Activated CD4-positive, alpha-beta T cell treated with anti-CD3 and anti-CD28 coated beads, Interleukin-2, amount 10 ng/mL, durations not matched to agents 7 days and 5 days (primary cell): ENCODE results near the gene HTR2A. TPM values are rescaled to one million over a fixed set of nuclear protein-coding genes. Genes with fewer than 3 reads are reported as not detected.
A peak's percentile ranks its signal among the peaks of the same experiment; 100 is the strongest.

ENCODE experiments used
- CTCF ChIA-PET: fragments of 350-600 bp; sonication (Branson Sonifier 250); formaldehyde crosslinking; loops from one replicate; lab custom pipeline; 2021; ENCODE audit warnings: antibody characterized with exemption; lab: Charles Lee
- POLR2A ChIA-PET: fragments of 350-600 bp; sonication (Branson Sonifier 250); formaldehyde crosslinking; loops from one replicate; lab custom pipeline; 2021; ENCODE audit warnings: antibody characterized with exemption; lab: Charles Lee
- DNase-seq: peaks from one replicate; pipeline ENCODE4 v3.0.0-alpha.2; 2020
- H3K27ac Mint-ChIP-seq: one replicate; pipeline ENCODE4 v1.8.0; 2021; ENCODE audit warnings: mild to moderate bottlenecking, moderate library complexity, mixed read lengths
- H3K27me3 Mint-ChIP-seq: one replicate; pipeline ENCODE4 v1.8.0; 2021; ENCODE audit warnings: mixed read lengths
- H3K36me3 Mint-ChIP-seq: one replicate; pipeline ENCODE4 v1.8.0; 2021; ENCODE audit warnings: low read depth, mixed read lengths
- H3K4me1 Mint-ChIP-seq: one replicate; pipeline ENCODE4 v1.8.0; 2021; ENCODE audit warnings: mixed read lengths
- H3K4me3 Mint-ChIP-seq: one replicate; pipeline ENCODE4 v1.8.0; 2021; ENCODE audit warnings: mild to moderate bottlenecking, moderate library complexity, mixed read lengths
- H3K9me3 Mint-ChIP-seq: one replicate; pipeline ENCODE4 v1.8.0; 2021; ENCODE audit warnings: mixed read lengths
- total RNA-seq, 2 experiments: library from RNA; stranded (reverse); gene quantifications; one replicate each; pipeline ENCODE4 v1.2.3, GENCODE V29; 2021

Gene HTR2A
- total RNA-seq, result not detected

DNA sequence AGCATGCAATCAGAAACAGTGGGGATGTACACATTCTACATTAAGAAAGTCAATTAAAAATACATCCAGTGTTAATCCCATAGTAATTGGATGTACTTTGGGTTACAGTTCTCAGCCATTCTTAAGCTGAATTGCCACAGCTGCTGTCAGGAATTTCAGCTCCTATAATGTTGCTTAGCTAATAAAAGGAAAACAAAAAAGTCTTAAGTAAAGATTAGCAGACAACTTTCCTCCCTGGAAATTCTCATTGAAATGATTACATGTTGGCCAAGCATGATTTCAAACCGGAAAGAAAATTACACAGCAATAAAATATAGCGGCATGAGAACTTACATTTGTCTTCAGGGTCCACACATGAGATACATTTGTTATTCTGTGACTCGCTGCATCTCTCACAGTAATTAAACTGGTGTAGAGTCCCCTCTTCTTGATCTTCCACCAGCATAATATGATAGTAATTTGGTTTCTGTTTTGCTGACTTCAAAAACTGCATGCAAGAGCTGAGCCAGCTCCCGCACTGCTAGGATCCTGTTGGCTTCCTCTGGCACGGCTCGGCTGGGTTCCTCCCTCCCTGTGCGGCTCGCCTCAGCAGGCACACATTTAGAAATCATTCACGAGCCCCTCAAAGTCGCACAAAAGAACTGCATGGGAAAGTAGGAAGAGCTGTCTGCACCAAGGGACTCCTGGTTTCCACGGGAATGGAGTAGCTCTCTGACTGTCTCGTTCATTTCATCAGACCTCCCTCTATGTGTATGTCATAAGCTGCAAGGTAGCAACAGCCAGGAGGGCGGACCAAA is at the start of gene HTR2A:
TSS of gene HTR2A (minus strand) at position 713 of the 797 bp plus-strand sequence. CDS start 1,147 bp downstream, outside the sequence.
- Mint-ChIP-seq H3K4me1 (peaks cover 15% of the 10 kb centered on the region), H3K9me3 (no peaks in the 10 kb centered on the region), H3K36me3 (no peaks in the 10 kb centered on the region), H3K27me3 (peaks cover 66% of the 10 kb centered on the region), H3K27ac (no peak within 1 kb of the TSS), H3K4me3 (no peak within 1 kb of the TSS)
- DNase-seq, result peak; percentile 13
- POLR2A ChIA-PET, result no interaction called here
- CTCF ChIA-PET, result no interaction called here

DNA sequence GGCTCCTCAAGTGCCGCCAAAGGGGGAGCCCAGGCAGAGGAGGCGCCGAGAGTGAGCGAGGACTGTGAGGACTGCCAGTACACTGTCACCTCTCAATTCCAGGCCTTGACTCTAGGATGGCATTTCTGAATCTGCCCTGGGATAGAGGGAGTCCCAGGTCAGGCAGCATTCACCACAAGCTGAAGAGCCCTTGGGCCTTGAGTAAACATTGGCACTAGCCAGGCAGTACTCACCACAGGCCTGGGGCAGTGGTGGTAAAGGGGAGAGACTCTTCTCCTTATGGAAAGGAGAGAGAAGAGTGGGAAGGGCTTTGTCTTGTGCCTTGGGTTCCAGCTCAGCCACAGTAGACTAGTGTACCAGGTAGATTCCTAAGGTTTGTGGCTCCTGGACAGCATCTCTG is 39.7 kb upstream of the HTR2A start:
- Mint-ChIP-seq H3K27ac (no peak overlapping the region), H3K4me3 (no peak overlapping the region), H3K4me1 (no peaks in the 10 kb centered on the region), H3K36me3 (no peaks in the 10 kb centered on the region), H3K9me3 (no peaks in the 10 kb centered on the region), H3K27me3 (peaks cover 4% of the 10 kb centered on the region)
- no peak for DNase-seq
- POLR2A ChIA-PET, result no interaction called here
- CTCF ChIA-PET, result no interaction called here

DNA sequence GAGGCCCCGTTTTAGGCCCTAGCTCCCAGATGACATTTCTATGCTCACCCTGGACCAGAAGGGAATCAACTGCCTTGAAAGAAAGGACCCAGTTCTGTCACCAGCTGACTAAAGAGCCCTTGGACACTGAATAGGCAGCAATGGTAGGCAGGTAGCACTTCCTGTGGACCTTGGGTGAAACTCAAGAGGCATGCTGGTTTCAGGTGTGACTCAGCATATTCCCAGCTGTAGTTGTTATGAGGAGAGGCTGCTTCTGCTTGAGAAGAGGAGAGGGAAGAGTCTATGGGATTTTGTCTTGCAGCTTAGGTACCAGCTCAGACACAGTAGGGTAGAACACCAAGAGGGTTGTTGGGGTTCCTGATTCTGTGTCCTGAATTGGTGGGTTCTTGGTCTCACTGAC is 37.9 kb upstream of the HTR2A start:
- Mint-ChIP-seq H3K4me3 (no peak overlapping the region), H3K36me3 (no peaks in the 10 kb centered on the region), H3K27me3 (peaks cover 8% of the 10 kb centered on the region), H3K27ac (no peak overlapping the region), H3K4me1 (no peaks in the 10 kb centered on the region), H3K9me3 (no peaks in the 10 kb centered on the region)
- CTCF ChIA-PET, result no interaction called here
- DNase-seq, result no peak
- POLR2A ChIA-PET, result no interaction called here

DNA sequence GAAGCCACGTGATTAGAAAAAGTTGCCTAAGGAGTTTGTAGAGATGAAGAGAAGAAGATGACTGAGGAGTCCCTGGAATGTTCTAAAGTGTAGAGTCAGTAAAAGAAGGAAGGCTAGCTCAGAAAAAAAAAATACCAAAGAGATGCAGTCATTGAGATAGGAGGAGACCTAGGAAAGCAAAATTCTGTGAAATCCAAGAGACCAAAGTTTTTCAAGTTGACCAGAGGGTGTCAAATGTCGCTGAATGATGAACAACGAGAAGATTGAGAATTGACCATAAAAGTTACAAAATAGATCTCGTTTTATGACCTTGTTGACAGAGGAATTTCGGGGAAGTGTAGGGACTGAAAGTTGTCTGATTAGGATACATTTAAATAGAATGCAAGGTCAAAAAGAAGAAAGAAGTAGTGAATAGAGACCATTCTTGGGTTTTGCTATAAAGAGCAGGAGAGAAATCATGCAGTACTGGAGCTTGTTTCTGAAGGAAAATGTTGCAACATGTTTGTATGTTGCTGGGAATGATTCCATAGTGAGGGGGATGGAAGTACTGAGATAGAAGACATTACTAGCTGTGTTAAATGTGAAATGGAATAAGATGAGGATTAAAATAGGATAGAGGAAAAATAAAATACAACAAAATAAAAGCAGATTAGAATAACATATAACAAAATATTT is 30.2 kb upstream of the HTR2A start:
- CTCF ChIA-PET, result no interaction called here
- Mint-ChIP-seq H3K4me3 (no peak overlapping the region), H3K27ac (no peak overlapping the region), H3K36me3 (no peaks in the 10 kb centered on the region), H3K4me1 (no peaks in the 10 kb centered on the region), H3K27me3 (peaks cover 9% of the 10 kb centered on the region), H3K9me3 (no peaks in the 10 kb centered on the region)
- POLR2A ChIA-PET, result no interaction called here
- no peak for DNase-seq

DNA sequence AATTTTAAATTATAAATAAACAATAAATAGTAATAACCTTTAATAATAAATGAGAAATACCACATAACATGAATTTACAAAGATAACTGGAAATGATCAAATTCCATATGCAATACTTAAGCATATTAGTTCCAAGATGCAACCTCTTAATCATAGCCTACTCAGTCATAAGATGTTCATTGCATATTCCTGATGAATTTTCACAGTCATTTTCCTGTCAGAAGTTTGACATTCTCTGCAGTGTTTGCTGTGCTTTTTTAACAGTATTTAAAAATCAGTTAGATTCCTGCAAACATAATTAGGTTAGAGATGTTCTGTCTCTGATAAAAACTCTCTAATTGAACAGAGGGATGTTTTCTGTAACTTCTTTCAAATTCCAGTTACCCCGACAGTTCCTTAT is 28.6 kb upstream of the HTR2A start:
- no peak for DNase-seq
- no peaks in the 10 kb centered on the region for H3K36me3 Mint-ChIP-seq
- H3K27me3 Mint-ChIP-seq, result peaks cover 4% of the 10 kb centered on the region
- CTCF ChIA-PET, result no interaction called here
- no peaks in the 10 kb centered on the region for H3K9me3 Mint-ChIP-seq
- POLR2A ChIA-PET, result no interaction called here
- no peaks in the 10 kb centered on the region for H3K4me1 Mint-ChIP-seq
- H3K27ac Mint-ChIP-seq, result no peak overlapping the region
- H3K4me3 Mint-ChIP-seq, result no peak overlapping the region

DNA sequence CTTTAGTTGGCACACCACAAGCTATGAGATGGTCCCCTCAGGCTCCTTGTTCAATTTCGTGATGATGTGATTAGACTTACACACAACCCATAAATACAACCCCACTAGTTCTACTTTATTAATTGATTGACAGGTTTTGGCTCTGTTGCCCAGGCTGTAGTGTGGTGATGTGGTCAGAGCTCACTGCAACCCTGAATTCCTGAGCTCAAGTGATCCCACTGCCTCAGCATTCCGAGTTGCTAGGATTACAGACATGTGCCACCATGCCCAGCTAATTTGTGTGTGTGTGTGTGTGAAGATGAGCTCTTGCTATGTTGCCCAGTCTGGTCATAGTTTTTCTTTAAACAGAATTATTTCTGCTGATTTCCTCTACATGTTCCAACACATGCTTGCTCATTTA is 17.5 kb upstream of the HTR2A start:
- Mint-ChIP-seq H3K36me3 (no peaks in the 10 kb centered on the region), H3K4me3 (no peak overlapping the region), H3K27me3 (peaks cover 14% of the 10 kb centered on the region), H3K4me1 (no peaks in the 10 kb centered on the region), H3K9me3 (no peaks in the 10 kb centered on the region), H3K27ac (no peak overlapping the region)
- no peak for DNase-seq
- ChIA-PET CTCF (no interaction called here), POLR2A (no interaction called here)

DNA sequence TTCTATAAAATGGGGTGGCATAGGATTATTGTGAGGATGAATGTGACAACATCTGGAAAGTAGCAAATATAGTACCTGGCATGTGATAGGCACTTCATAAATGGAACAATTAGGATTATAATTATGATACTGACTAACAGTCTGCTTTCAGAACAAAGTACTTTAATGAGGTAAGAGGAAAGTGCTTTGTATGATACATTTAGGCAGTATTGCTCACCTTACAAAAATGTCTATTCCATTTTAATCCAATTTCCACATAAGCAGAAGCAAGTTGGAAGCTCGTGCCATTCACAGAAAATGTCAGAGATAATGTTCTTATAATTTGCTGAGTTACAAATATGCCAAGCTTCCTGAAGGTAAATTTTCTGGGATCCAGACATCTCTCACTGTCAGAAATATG is 16.9 kb upstream of the HTR2A start:
- H3K36me3 Mint-ChIP-seq, result no peaks in the 10 kb centered on the region
- ChIA-PET POLR2A (no interaction called here), CTCF (no interaction called here)
- H3K4me3 Mint-ChIP-seq, result no peak overlapping the region
- DNase-seq, result no peak
- no peaks in the 10 kb centered on the region for H3K9me3 Mint-ChIP-seq
- peaks cover 16% of the 10 kb centered on the region for H3K27me3 Mint-ChIP-seq
- no peak overlapping the region for H3K27ac Mint-ChIP-seq
- H3K4me1 Mint-ChIP-seq, result no peaks in the 10 kb centered on the region

DNA sequence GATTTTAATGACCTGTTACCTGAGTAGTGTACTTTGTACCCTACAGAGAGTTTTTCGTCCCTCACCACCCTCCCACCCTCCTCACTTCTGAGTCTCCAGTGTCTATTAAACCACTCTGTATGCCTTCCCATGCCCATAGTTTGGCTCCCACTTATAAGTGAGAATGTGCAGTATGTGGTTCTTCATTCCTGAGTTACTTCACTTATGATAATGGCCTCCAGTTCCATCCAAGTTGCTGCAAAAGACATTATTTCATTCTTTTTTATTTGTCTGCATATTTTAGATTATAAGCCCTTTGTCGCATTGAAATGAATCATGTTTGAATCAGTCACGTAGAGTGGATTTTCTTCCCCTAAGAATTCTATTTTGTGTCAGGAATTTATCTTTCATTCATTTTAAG is 12.2 kb upstream of the HTR2A start:
- H3K27me3 Mint-ChIP-seq, result peaks cover 11% of the 10 kb centered on the region
- POLR2A ChIA-PET, result no interaction called here
- H3K4me1 Mint-ChIP-seq, result no peaks in the 10 kb centered on the region
- H3K4me3 Mint-ChIP-seq, result no peak overlapping the region
- CTCF ChIA-PET, result no interaction called here
- no peaks in the 10 kb centered on the region for H3K36me3 Mint-ChIP-seq
- no peak overlapping the region for H3K27ac Mint-ChIP-seq
- DNase-seq, result no peak
- H3K9me3 Mint-ChIP-seq, result no peaks in the 10 kb centered on the region

DNA sequence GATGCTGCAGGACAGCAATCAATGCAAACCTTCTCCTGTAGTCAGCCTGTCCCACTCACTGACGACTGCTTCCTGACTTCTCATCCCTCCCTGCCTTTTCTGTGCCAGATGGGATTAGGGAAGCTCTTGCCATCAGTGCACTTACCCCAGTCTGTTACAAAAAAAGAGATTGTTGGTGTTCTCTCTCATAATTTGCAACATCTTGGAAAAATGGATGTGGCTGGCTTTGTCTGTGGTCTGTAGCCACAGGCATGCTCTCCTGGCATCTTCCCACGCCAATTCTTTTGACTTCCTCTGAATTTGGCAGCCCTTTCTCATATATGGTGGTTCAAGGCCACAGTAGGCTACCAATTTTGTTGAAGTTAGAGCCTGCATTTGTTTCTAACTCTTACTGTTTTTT is 11.6 kb upstream of the HTR2A start:
- no peak overlapping the region for H3K27ac Mint-ChIP-seq
- H3K4me1 Mint-ChIP-seq, result no peaks in the 10 kb centered on the region
- H3K27me3 Mint-ChIP-seq, result peaks cover 11% of the 10 kb centered on the region
- no peak for DNase-seq
- H3K36me3 Mint-ChIP-seq, result no peaks in the 10 kb centered on the region
- H3K4me3 Mint-ChIP-seq, result no peak overlapping the region
- H3K9me3 Mint-ChIP-seq, result no peaks in the 10 kb centered on the region
- ChIA-PET CTCF (no interaction called here), POLR2A (no interaction called here)

DNA sequence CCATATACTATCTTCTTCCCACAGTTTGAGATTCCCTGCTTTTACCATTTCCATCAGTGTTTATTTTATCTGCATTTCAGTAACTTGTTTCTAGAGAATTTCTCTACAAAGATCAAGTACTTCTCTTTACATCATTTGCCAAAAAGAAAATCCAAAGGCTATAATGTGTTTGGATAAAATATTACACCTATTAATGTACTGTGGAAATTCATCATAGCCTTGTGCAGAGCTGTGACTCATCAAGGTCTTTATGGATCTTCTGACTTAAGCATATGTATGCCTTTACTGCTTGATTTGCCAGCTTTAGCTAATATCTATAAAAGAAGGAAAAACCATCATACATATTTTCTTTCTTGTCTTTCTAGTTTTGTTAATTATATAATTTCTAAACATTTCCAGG is 9.6 kb upstream of the HTR2A start:
- no peaks in the 10 kb centered on the region for H3K4me1 Mint-ChIP-seq
- ChIA-PET CTCF (no interaction called here), POLR2A (no interaction called here)
- H3K27me3 Mint-ChIP-seq, result peaks cover 18% of the 10 kb centered on the region
- no peaks in the 10 kb centered on the region for H3K9me3 Mint-ChIP-seq
- no peak for DNase-seq
- H3K4me3 Mint-ChIP-seq, result no peak overlapping the region
- no peak overlapping the region for H3K27ac Mint-ChIP-seq
- H3K36me3 Mint-ChIP-seq, result no peaks in the 10 kb centered on the region

DNA sequence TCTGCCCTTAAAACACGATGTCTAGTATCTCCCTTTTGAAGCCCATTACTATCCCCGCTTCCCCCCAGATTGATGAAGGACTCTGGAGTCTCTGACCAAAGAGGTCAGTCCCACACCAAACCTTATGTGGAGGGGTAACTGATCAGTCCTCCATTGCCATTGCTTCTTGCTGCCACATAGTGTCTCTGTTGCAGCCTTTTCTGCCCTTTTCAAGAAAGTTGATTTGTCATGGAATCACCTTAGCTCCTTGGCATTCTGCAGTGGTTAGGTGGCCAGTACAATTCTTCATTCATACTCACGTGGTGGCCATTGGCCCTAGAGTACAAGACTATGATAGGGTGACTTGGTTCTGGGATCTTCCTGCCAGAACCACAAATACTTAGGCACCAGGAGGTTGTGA is 8.4 kb upstream of the HTR2A start:
- H3K4me3 Mint-ChIP-seq, result no peak overlapping the region
- H3K27me3 Mint-ChIP-seq, result peaks cover 17% of the 10 kb centered on the region
- POLR2A ChIA-PET, result no interaction called here
- no peaks in the 10 kb centered on the region for H3K9me3 Mint-ChIP-seq
- H3K4me1 Mint-ChIP-seq, result no peaks in the 10 kb centered on the region
- CTCF ChIA-PET, result no interaction called here
- no peak overlapping the region for H3K27ac Mint-ChIP-seq
- H3K36me3 Mint-ChIP-seq, result no peaks in the 10 kb centered on the region
- no peak for DNase-seq

DNA sequence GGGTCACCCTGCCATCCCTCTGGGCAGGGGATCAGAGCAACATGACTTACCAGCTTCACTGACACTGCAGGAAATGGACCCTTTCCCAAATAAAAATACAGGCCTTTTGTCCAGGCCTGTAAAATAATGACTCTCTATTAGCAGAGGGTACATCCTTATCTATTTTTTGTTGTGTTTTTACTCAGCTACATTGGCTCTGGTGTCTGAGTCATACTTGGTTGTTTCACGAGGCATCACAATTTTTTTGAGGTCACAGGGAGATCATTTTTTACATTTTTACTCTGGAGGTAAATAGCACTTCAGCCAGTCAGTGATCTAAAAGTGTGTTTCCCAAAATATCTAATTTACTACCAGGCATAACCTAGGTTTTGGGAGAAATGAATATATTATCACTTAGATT is 6.9 kb upstream of the HTR2A start:
- Mint-ChIP-seq H3K4me3 (no peak overlapping the region), H3K27ac (no peak overlapping the region), H3K36me3 (no peaks in the 10 kb centered on the region), H3K4me1 (no peaks in the 10 kb centered on the region), H3K27me3 (peaks cover 18% of the 10 kb centered on the region), H3K9me3 (no peaks in the 10 kb centered on the region)
- POLR2A ChIA-PET, result no interaction called here
- DNase-seq, result no peak
- CTCF ChIA-PET, result no interaction called here

DNA sequence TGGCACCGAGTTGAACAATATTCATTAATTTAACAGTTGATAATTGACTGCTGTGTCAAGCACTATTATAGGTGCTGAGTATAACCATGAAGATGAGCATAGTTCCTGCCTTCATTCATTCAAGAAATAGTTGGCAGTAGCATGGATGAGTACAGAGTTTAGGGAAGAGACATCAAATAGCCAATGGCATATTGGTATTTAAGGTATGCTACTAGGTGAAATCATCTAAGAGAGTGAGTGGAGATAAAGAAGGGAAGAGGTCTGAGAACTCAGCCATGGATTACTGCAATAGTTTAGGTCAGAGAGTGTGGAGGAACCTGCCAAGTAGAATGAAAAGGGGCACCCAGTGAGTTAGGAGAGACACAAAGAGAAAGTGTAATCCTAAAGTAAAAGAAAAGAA is 4.9 kb upstream of the HTR2A start:
- Mint-ChIP-seq H3K27me3 (peaks cover 27% of the 10 kb centered on the region), H3K9me3 (no peaks in the 10 kb centered on the region), H3K4me3 (no peak overlapping the region), H3K27ac (no peak overlapping the region), H3K4me1 (peaks cover 1% of the 10 kb centered on the region), H3K36me3 (no peaks in the 10 kb centered on the region)
- POLR2A ChIA-PET, result no interaction called here
- no peak for DNase-seq
- CTCF ChIA-PET, result no interaction called here

DNA sequence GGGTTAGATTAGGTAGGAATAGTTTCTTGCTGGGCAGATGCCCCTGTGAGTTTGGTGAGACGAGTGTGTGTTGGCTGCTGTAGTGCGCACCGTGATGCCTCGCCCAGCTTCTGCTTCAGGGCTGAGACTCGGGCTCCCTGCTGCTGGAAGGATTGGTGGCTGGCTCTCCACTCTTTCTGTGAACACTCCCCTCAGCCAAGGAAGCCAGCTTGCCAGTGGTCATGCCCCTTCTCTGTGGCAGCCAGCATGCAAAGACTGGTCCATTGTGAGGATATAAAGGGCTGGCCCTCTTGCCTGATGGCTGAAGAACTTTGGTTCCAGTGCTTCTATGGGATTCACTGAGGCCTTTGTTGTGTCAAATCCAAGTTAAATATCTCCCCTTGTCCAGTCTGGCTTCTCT is 2.9 kb upstream of the HTR2A start:
- Mint-ChIP-seq H3K9me3 (no peaks in the 10 kb centered on the region), H3K27ac (no peak overlapping the region), H3K27me3 (peaks cover 45% of the 10 kb centered on the region), H3K36me3 (no peaks in the 10 kb centered on the region), H3K4me3 (no peak overlapping the region), H3K4me1 (peaks cover 5% of the 10 kb centered on the region)
- CTCF ChIA-PET, result no interaction called here
- POLR2A ChIA-PET, result no interaction called here
- DNase-seq, result no peak
